RKO (cell line): ENCODE measurements around the gene DPP10.
"Not testable (repeated sequence)": the region's sequence is repeated elsewhere in the genome, so short reads cannot be mapped to it uniquely, and the experiment has no call there.

Source experiments
- DNase-seq: peaks from one replicate; pipeline ENCODE4 v3.0.0-alpha.2; 2016; ENCODE audit warnings: low spot score

DPP10 gene

GRCh38 chr2:114515882-114516281 is 73.4 kb downstream of the DPP10 start:
- no peak for DNase-seq

- no peak for DNase-seq
Measured at GRCh38 chr2:114517580-114517979, 75.1 kb downstream of the DPP10 start.

GRCh38 chr2:114518738-114519137 is 76.3 kb downstream of the DPP10 start:
- no peak for DNase-seq

- not testable (repeated sequence) for DNase-seq
Measured at GRCh38 chr2:114522612-114523011, 80.2 kb downstream of the DPP10 start.

GRCh38 chr2:114525955-114526354 is 83.5 kb downstream of the DPP10 start:
- DNase-seq: no peak

- no peak for DNase-seq
Measured at GRCh38 chr2:114526841-114527240, 84.4 kb downstream of the DPP10 start.

- DNase-seq: no peak
Measured at GRCh38 chr2:114527330-114527983, 85.0 kb downstream of the DPP10 start.

GRCh38 chr2:114534116-114535084 is 92.0 kb downstream of the DPP10 start:
- DNase-seq: no peak

GRCh38 chr2:114537777-114538176 is 95.3 kb downstream of the DPP10 start:
- no peak for DNase-seq

- DNase-seq: no peak
Measured at GRCh38 chr2:114542695-114543094, 100.3 kb downstream of the DPP10 start.

GRCh38 chr2:114543236-114543766 is 100.9 kb downstream of the DPP10 start:
- no peak for DNase-seq

GRCh38 chr2:114545052-114545451 is 102.6 kb downstream of the DPP10 start:
- DNase-seq: no peak

GRCh38 chr2:114546531-114546930 is 104.1 kb downstream of the DPP10 start:
- no peak for DNase-seq

- no peak for DNase-seq
Measured at GRCh38 chr2:114548151-114548550, 105.7 kb downstream of the DPP10 start.

- no peak for DNase-seq
Measured at GRCh38 chr2:114550364-114550763, 107.9 kb downstream of the DPP10 start.

- DNase-seq: peak; percentile 58
Measured at GRCh38 chr2:114550895-114551793, 108.7 kb downstream of the DPP10 start.

- DNase-seq: no peak
Measured at GRCh38 chr2:114553027-114553426, 110.6 kb downstream of the DPP10 start.

- no peak for DNase-seq
Measured at GRCh38 chr2:114569166-114569565, 126.7 kb downstream of the DPP10 start.

- DNase-seq: no peak
Measured at GRCh38 chr2:114577657-114578056, 135.2 kb downstream of the DPP10 start.

GRCh38 chr2:114579542-114579941 is 137.1 kb downstream of the DPP10 start:
- DNase-seq: no peak

- DNase-seq: no peak
Measured at GRCh38 chr2:114580691-114581090, 138.2 kb downstream of the DPP10 start.

GRCh38 chr2:114598329-114598728 is 155.9 kb downstream of the DPP10 start:
- no peak for DNase-seq
